HEK293 (cell line): ENCODE results near the gene LRFN4.

ENCODE experiments used
- CTCF ChIA-PET: fragments of 350-600 bp; formaldehyde crosslinking; extraction: SDS; loops from one replicate; lab custom pipeline; 2021; ENCODE audit warnings: antibody characterized with exemption; lab: Yijun Ruan, JAX
- POLR2A ChIA-PET: fragments of 300-600 bp; formaldehyde crosslinking; extraction: SDS; loops from one replicate; lab custom pipeline; 2020; ENCODE audit warnings: antibody characterized with exemption, inconsistent platforms; lab: Yijun Ruan, JAX
- H3K27ac ChIP-seq: fragments of 200-500 bp; sonication (Bioruptor generic); 2 replicates; pipeline ENCODE4 v1.5.1; 2014; ENCODE audit warnings: low read depth, low read length, control low read depth, inconsistent platforms; ENCODE audit errors: extremely low read depth
- H3K36me3 ChIP-seq, 2 experiments: fragments of 200-500 bp in 1 of 2; sonication (Bioruptor generic) in 1 of 2; 1 replicate in 1 of 2; 2 replicates in 1 of 2; pipeline ENCODE4 v1.5.1; 2014 to 2017; ENCODE audit warnings: inconsistent platforms in 2 of 2, low read length in 2 of 2; ENCODE audit not compliant: control insufficient read depth in 2 of 2, insufficient read depth in 1 of 2
- H3K4me1 ChIP-seq: fragments of 200-500 bp; sonication (Bioruptor generic); 2 replicates; pipeline ENCODE4 v1.5.1; 2014; ENCODE audit warnings: mild to moderate bottlenecking, low read length, inconsistent platforms; ENCODE audit not compliant: control insufficient read depth, insufficient read depth
- H3K4me3 ChIP-seq: 2 replicates; pipeline ENCODE4 v1.5.1; 2011; ENCODE audit warnings: low read depth, mild to moderate bottlenecking, control low read depth, low read length, moderate library complexity
- H3K9me3 ChIP-seq: fragments of 200-500 bp; sonication (Bioruptor generic); 2 replicates; pipeline ENCODE4 v1.5.1; 2014; ENCODE audit warnings: low read depth, low read length, inconsistent platforms; ENCODE audit not compliant: control insufficient read depth, insufficient read depth
- EGR2 ChIP-seq: fragments of 450-650 bp; formaldehyde crosslinking; IDR thresholded peaks from 2 replicates; pipeline ENCODE4 v1.5.1; 2016; ENCODE audit warnings: low read depth, missing biosample characterization, missing genetic modification characterization
- OSR2 ChIP-seq: fragments of 450-650 bp; formaldehyde crosslinking; IDR thresholded peaks from 2 replicates; pipeline ENCODE4 v1.5.1; 2016; ENCODE audit warnings: missing biosample characterization, missing genetic modification characterization
- ZBTB7A ChIP-seq: fragments of 450-650 bp; formaldehyde crosslinking; IDR thresholded peaks from 2 replicates; pipeline ENCODE4 v1.5.1; 2016; ENCODE audit warnings: low read depth, missing biosample characterization, missing genetic modification characterization
- ZFHX2 ChIP-seq: fragments of 450-650 bp; formaldehyde crosslinking; conservative IDR thresholded peaks from 2 replicates; pipeline ENCODE4 v1.5.1; 2016; ENCODE audit warnings: missing biosample characterization, missing genetic modification characterization
- ZFP41 ChIP-seq: fragments of 450-650 bp; formaldehyde crosslinking; IDR thresholded peaks from 2 replicates; pipeline ENCODE4 v1.5.1; 2016; ENCODE audit warnings: missing biosample characterization, missing genetic modification characterization, borderline replicate concordance
- ZNF132 ChIP-seq: fragments of 450-650 bp; formaldehyde crosslinking; IDR thresholded peaks from 2 replicates; pipeline ENCODE4 v1.5.1; 2017; ENCODE audit warnings: missing biosample characterization, missing genetic modification characterization, borderline replicate concordance
- ZNF202 ChIP-seq: fragments of 450-650 bp; formaldehyde crosslinking; IDR thresholded peaks from 2 replicates; pipeline ENCODE4 v1.5.1; 2016; ENCODE audit warnings: missing biosample characterization, missing genetic modification characterization, borderline replicate concordance
- ZNF433 ChIP-seq: fragments of 450-650 bp; formaldehyde crosslinking; IDR thresholded peaks from 2 replicates; pipeline ENCODE4 v1.5.1; 2016; ENCODE audit warnings: missing biosample characterization, missing genetic modification characterization, low read depth
- ZNF555 ChIP-seq: fragments of 450-650 bp; formaldehyde crosslinking; conservative IDR thresholded peaks from 2 replicates; pipeline ENCODE4 v1.5.1; 2017; ENCODE audit warnings: missing biosample characterization, mild to moderate bottlenecking, missing genetic modification characterization, inconsistent platforms
- ZSCAN23 ChIP-seq: fragments of 450-650 bp; formaldehyde crosslinking; IDR thresholded peaks from 2 replicates; pipeline ENCODE4 v1.5.1; 2016; ENCODE audit warnings: missing biosample characterization, missing genetic modification characterization
- TF ChIP-seq, protein P1 (sequence below): fragments of 450-650 bp; formaldehyde crosslinking; IDR thresholded peaks from 2 replicates; pipeline ENCODE4 v1.5.1; 2017; ENCODE audit warnings: missing biosample characterization, missing genetic modification characterization
- TF ChIP-seq, protein P2 (sequence below): fragments of 450-650 bp; formaldehyde crosslinking; IDR thresholded peaks from 2 replicates; pipeline ENCODE4 v1.5.1; 2016; ENCODE audit warnings: missing biosample characterization, missing genetic modification characterization
- TF ChIP-seq, protein P3 (sequence below): sonication (generic); formaldehyde crosslinking; IDR thresholded peaks from 2 replicates; pipeline ENCODE4 v1.8.1; 2022; ENCODE audit warnings: mild to moderate bottlenecking, moderate library complexity, missing genetic modification reagents

The LRFN4 gene

DNA sequence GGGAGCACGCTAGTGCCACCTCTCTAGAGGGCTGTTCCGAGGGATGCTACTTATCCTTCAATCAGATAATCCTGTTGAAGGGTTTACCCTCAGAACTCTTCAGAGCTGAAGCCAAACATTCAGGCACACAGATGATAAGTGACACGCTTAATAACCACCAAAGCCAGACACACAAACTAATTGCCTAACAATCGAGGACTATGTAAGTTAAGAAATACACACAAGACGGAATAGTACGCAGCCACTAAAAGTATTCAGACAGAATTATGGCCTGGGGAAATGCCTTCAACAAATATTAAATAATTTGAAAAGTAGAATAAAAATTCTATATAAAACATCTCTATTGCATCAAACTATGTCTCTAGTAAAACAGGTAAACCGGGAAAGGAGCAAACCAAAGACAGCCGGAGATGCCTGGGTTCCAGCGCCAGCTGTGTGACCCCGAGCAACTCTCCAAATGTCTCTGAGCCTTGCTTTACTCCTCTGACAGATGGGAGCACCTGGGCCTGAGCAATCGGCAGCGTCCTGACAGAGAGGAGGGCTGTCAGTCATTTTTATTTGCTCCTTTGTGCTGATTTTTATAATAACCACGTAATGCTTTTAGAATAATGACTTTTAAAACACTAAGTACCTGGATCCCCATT lies 11.3 kb downstream of the LRFN4 start:
- Histone ChIP-seq H3K36me3 (peaks cover 0 to 26% of the 10 kb centered on the region in 2 experiments; a peak in 1 of 3 replicates), H3K9me3 (no peaks in the 10 kb centered on the region), H3K4me1 (no peaks in the 10 kb centered on the region), H3K27ac (no peak overlapping the region), H3K4me3 (no peak overlapping the region)
- TF ChIP-seq ZNF555 (tag by site-specific recombination) (no peak), ZSCAN23 (tag by site-specific recombination) (no peak)
- ChIA-PET POLR2A (interaction anchor here (1.1 kb wide), 1 partner anchor 25 kb away, joined by 3 read pairs; the partner anchor contains the start of gene RCE1), CTCF (interaction anchor here (0.5 kb wide), 1 partner anchor 16 kb away, joined by 3 read pairs; no protein-coding TSS in a partner anchor)

DNA sequence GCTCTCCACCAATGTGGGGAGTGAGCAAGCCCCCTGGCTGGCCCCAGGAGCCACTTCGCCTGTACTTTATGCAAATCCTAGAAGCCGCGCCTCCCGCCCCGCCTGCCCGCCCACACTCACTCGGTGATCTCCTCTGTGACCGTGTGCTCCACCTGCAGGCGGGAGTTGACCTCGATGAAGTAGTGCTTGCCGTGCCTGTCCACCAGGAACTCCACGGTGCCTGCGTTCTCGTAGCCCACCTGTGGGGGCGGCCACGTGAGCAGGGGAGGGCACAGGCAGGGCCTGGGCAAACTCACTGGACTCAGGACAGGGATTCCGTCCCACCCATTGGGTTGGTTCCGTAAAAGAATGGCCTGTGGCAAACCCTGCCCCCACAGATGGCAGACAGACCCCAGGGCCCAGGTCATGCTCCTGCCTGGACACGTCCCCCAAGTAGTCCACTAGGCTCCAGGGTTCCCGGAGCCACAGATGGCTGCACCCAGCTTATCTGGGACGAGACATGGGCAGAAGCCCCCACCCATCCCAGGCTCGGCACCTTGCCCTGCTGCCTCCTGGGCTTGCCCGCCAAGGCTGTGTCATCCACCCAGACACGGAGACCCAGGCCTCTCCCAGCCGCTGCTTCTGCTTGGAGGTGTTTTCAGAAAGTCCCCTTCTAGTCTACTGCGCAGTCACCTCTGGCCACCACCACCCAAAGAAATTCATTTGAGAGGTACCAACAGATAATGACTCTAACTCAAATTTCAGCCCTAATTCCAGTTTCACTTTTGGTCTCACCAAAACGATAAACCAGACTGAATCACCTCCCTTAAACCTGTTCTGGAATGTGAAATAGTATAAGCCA lies 12.1 kb downstream of the LRFN4 start:
- Histone ChIP-seq H3K36me3 (peaks cover 0 to 26% of the 10 kb centered on the region in 2 experiments; a peak in 1 of 3 replicates), H3K9me3 (no peaks in the 10 kb centered on the region), H3K4me1 (no peaks in the 10 kb centered on the region), H3K4me3 (no peak overlapping the region), H3K27ac (no peak overlapping the region)
- TF ChIP-seq, protein P1, sequence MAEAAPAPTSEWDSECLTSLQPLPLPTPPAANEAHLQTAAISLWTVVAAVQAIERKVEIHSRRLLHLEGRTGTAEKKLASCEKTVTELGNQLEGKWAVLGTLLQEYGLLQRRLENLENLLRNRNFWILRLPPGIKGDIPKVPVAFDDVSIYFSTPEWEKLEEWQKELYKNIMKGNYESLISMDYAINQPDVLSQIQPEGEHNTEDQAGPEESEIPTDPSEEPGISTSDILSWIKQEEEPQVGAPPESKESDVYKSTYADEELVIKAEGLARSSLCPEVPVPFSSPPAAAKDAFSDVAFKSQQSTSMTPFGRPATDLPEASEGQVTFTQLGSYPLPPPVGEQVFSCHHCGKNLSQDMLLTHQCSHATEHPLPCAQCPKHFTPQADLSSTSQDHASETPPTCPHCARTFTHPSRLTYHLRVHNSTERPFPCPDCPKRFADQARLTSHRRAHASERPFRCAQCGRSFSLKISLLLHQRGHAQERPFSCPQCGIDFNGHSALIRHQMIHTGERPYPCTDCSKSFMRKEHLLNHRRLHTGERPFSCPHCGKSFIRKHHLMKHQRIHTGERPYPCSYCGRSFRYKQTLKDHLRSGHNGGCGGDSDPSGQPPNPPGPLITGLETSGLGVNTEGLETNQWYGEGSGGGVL (tag by site-specific recombination): no peak
- TF ChIP-seq ZFHX2 (tag by site-specific recombination) (peak; percentile 50), EGR2 (tag by site-specific recombination) (peak; percentile 32; the same call in 1 of the 2 replicates), ZNF202 (tag by site-specific recombination) (no peak), OSR2 (tag by site-specific recombination) (no peak), ZNF132 (tag by site-specific recombination) (no peak), ZFP41 (no peak)
- TF ChIP-seq, protein P2, sequence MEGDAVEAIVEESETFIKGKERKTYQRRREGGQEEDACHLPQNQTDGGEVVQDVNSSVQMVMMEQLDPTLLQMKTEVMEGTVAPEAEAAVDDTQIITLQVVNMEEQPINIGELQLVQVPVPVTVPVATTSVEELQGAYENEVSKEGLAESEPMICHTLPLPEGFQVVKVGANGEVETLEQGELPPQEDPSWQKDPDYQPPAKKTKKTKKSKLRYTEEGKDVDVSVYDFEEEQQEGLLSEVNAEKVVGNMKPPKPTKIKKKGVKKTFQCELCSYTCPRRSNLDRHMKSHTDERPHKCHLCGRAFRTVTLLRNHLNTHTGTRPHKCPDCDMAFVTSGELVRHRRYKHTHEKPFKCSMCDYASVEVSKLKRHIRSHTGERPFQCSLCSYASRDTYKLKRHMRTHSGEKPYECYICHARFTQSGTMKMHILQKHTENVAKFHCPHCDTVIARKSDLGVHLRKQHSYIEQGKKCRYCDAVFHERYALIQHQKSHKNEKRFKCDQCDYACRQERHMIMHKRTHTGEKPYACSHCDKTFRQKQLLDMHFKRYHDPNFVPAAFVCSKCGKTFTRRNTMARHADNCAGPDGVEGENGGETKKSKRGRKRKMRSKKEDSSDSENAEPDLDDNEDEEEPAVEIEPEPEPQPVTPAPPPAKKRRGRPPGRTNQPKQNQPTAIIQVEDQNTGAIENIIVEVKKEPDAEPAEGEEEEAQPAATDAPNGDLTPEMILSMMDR (tag by site-specific recombination): peak; percentile 55; the same call in 1 of the 2 replicates
- TF ChIP-seq, protein P3, sequence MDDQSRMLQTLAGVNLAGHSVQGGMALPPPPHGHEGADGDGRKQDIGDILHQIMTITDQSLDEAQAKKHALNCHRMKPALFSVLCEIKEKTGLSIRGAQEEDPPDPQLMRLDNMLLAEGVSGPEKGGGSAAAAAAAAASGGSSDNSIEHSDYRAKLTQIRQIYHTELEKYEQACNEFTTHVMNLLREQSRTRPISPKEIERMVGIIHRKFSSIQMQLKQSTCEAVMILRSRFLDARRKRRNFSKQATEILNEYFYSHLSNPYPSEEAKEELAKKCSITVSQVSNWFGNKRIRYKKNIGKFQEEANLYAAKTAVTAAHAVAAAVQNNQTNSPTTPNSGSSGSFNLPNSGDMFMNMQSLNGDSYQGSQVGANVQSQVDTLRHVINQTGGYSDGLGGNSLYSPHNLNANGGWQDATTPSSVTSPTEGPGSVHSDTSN (CRISPR knock-in tag): 0 out of 2 replicates have a peak, but pooled peaks have one; percentile 29
- POLR2A ChIA-PET: no interaction called here
- CTCF ChIA-PET: no interaction called here

DNA sequence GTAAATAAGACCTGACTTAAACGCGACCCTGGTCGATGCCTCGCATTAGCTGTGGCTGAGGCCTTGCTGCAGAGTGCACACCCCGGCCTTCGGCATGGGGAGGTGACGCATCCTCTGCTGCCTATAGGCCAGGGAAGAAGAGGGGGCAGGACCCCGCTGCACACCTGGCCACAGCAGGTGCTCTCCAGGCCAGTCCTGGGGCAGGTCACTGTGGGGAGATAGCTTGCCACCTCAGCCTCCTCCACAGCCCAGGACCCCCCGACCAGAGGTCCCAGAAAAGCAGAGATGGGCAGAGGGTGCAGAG lies 12.7 kb downstream of the LRFN4 start:
- CTCF ChIA-PET: no interaction called here
- TF ChIP-seq ZBTB7A (tag by site-specific recombination) (no peak), ZNF433 (tag by site-specific recombination) (no peak)
- POLR2A ChIA-PET: no interaction called here

More for the DNA sequence above, 12.7 kb downstream of the LRFN4 start:
- Histone ChIP-seq H3K36me3 (peaks cover 0 to 26% of the 10 kb centered on the region in 2 experiments; a peak in 1 of 3 replicates), H3K4me3 (no peak overlapping the region), H3K9me3 (no peaks in the 10 kb centered on the region), H3K27ac (no peak overlapping the region), H3K4me1 (no peaks in the 10 kb centered on the region)
